ENCODE results near the gene PITPNM3.
A peak's percentile ranks its signal among the peaks of the same experiment; 100 is the strongest.

The PITPNM3 gene

GRCh38 chr17:6508016-6508415 is 48.3 kb downstream of the PITPNM3 start:
- TF ChIP-seq CTCF (conservative IDR thresholded peaks at IDR 0.05; ENCODE audit: low read length), result no peak
- DNase-seq (ENCODE audit: low read depth), result no peak
- no peak overlapping the region for H3K4me3 ChIP-seq (ENCODE audit: low read length)

GRCh38 chr17:6507535-6507934 is 48.8 kb downstream of the PITPNM3 start:
- no peak overlapping the region for H3K4me3 ChIP-seq (ENCODE audit: low read length)
- no peak for TF ChIP-seq CTCF (conservative IDR thresholded peaks at IDR 0.05; ENCODE audit: low read length)
- DNase-seq (ENCODE audit: low read depth), result peak; percentile 81

GRCh38 chr17:6506679-6507231 is 49.6 kb downstream of the PITPNM3 start:
- no peak overlapping the region for H3K4me3 ChIP-seq (ENCODE audit: low read length)
- peak; percentile 57 for DNase-seq (ENCODE audit: low read depth)
- TF ChIP-seq CTCF (conservative IDR thresholded peaks at IDR 0.05; ENCODE audit: low read length), result no peak

- H3K4me3 ChIP-seq (ENCODE audit: low read length), result no peak overlapping the region
- DNase-seq (ENCODE audit: low read depth), result peak; percentile 44
- no peak for TF ChIP-seq CTCF (conservative IDR thresholded peaks at IDR 0.05; ENCODE audit: low read length)
Observed at GRCh38 chr17:6505425-6506142, 50.8 kb downstream of the PITPNM3 start.

GRCh38 chr17:6503641-6504195 is 52.6 kb downstream of the PITPNM3 start:
- no peak overlapping the region for H3K4me3 ChIP-seq (ENCODE audit: low read length)
- no peak for DNase-seq (ENCODE audit: low read depth)
- no peak for TF ChIP-seq CTCF (conservative IDR thresholded peaks at IDR 0.05; ENCODE audit: low read length)

GRCh38 chr17:6502871-6503509 is 53.4 kb downstream of the PITPNM3 start:
- H3K4me3 ChIP-seq (ENCODE audit: low read length), result no peak overlapping the region
- DNase-seq (ENCODE audit: low read depth), result no peak
- TF ChIP-seq CTCF (conservative IDR thresholded peaks at IDR 0.05; ENCODE audit: low read length), result no peak
